DOHH2 (cell line): ENCODE measurements around the gene BMPER.

Experiments used
- H3F3A ChIP-seq: fragments of 200-600 bp; sonication (generic), shearing (Covaris generic); 2 replicates; pipeline ENCODE4 v1.6.0; 2016; ENCODE audit warnings: antibody characterized with exemption, mild to moderate bottlenecking; ENCODE audit not compliant: control insufficient read depth, insufficient read depth
- H3K27ac ChIP-seq: fragments of 200-600 bp; sonication (generic); 2 replicates; pipeline ENCODE4 v1.5.1; 2014; ENCODE audit warnings: low read depth, mild to moderate bottlenecking, low read length, moderate library complexity
- H3K27me3 ChIP-seq: fragments of 200-600 bp; sonication (generic); 2 replicates; pipeline ENCODE4 v1.6.1; 2014; ENCODE audit warnings: mild to moderate bottlenecking, low read length, mixed read lengths; ENCODE audit not compliant: control insufficient read depth
- H3K36me3 ChIP-seq: fragments of 200-600 bp; sonication (generic); 2 replicates; pipeline ENCODE4 v1.6.1; 2014; ENCODE audit warnings: mild to moderate bottlenecking, low read length, moderate library complexity, mixed read lengths; ENCODE audit not compliant: control insufficient read depth
- H3K4me1 ChIP-seq: fragments of 200-600 bp; sonication (generic); 2 replicates; pipeline ENCODE4 v1.6.1; 2014; ENCODE audit warnings: mild to moderate bottlenecking, low read length, mixed read lengths; ENCODE audit not compliant: control insufficient read depth
- H3K4me2 ChIP-seq: fragments of 200-600 bp; sonication (generic); 2 replicates; pipeline ENCODE4 v1.6.0; 2014; ENCODE audit warnings: mild to moderate bottlenecking, low read length, moderate library complexity
- H3K4me3 ChIP-seq: fragments of 200-600 bp; sonication (generic); 2 replicates; pipeline ENCODE4 v1.5.1; 2014; ENCODE audit warnings: mild to moderate bottlenecking, low read length, mixed read lengths
- H3K79me2 ChIP-seq: fragments of 200-600 bp; sonication (generic); 2 replicates; pipeline ENCODE4 v1.6.1; 2014; ENCODE audit warnings: mild to moderate bottlenecking, low read length, mixed read lengths; ENCODE audit not compliant: control insufficient read depth
- H3K9me2 ChIP-seq: fragments of 200-600 bp; sonication (generic); replicated peaks from 2 replicates; pipeline ENCODE4 v1.6.1; 2014; ENCODE audit warnings: mild to moderate bottlenecking, low read length, mixed read lengths; ENCODE audit not compliant: control insufficient read depth
- H3K9me3 ChIP-seq: fragments of 200-600 bp; sonication (generic); 2 replicates; pipeline ENCODE4 v1.6.1; 2014; ENCODE audit warnings: antibody characterized with exemption, low read length, mixed read lengths; ENCODE audit not compliant: control insufficient read depth, insufficient read depth
- H4K20me1 ChIP-seq: fragments of 200-600 bp; sonication (generic); 2 replicates; pipeline ENCODE4 v1.6.0; 2014; ENCODE audit warnings: low read depth, mild to moderate bottlenecking, antibody characterized with exemption, low read length, moderate library complexity; ENCODE audit not compliant: control insufficient read depth, insufficient read depth
- EZH2phosphoT487 ChIP-seq: fragments of 200-600 bp; sonication (generic); IDR thresholded peaks from 2 replicates; pipeline ENCODE4 v1.6.1; 2017; ENCODE audit warnings: borderline replicate concordance, mild to moderate bottlenecking, antibody characterized with exemption, low read length, moderate library complexity, mixed read lengths
- TF ChIP-seq, protein P1 (sequence below): fragments of 200-600 bp; sonication (generic); IDR thresholded peaks from one replicate; pipeline ENCODE4 v1.5.1; 2014; ENCODE audit warnings: antibody characterized with exemption, mild to moderate bottlenecking, low read depth, low read length; ENCODE audit not compliant: poor library complexity, severe bottlenecking

The BMPER gene

DNA sequence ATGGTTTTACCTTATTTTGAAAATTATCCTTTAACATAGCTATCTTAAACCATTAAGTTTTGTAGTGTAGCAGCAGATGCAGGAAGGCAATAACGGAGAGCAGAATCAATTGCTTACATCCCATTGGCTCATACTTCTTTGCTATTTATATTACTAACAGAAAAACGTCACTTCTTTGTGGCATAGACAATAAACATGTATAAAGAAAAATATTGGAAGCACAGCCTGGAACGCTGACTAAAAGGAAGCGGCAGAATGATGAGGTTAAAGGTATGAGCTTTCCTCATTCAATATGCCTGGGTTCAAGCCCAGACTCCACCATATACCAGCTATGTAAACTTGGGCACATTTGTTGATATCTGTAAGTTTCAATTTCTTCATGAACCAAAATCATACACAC lies 24.0 kb upstream of the BMPER start:
- Histone ChIP-seq H3K4me1 (no peaks in the 10 kb centered on the region), H3K36me3 (no peaks in the 10 kb centered on the region), H3K9me3 (no peaks in the 10 kb centered on the region), H3K4me2 (no peak overlapping the region), H4K20me1 (no peaks in the 10 kb centered on the region), H3K79me2 (no peaks in the 10 kb centered on the region), H3F3A (no peaks in the 10 kb centered on the region), H3K27ac (no peak overlapping the region), H3K4me3 (no peak overlapping the region), H3K9me2 (no peaks in the 10 kb centered on the region), H3K27me3 (no peaks in the 10 kb centered on the region)
- TF ChIP-seq, protein P1, sequence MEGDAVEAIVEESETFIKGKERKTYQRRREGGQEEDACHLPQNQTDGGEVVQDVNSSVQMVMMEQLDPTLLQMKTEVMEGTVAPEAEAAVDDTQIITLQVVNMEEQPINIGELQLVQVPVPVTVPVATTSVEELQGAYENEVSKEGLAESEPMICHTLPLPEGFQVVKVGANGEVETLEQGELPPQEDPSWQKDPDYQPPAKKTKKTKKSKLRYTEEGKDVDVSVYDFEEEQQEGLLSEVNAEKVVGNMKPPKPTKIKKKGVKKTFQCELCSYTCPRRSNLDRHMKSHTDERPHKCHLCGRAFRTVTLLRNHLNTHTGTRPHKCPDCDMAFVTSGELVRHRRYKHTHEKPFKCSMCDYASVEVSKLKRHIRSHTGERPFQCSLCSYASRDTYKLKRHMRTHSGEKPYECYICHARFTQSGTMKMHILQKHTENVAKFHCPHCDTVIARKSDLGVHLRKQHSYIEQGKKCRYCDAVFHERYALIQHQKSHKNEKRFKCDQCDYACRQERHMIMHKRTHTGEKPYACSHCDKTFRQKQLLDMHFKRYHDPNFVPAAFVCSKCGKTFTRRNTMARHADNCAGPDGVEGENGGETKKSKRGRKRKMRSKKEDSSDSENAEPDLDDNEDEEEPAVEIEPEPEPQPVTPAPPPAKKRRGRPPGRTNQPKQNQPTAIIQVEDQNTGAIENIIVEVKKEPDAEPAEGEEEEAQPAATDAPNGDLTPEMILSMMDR: no peak
- TF ChIP-seq EZH2phosphoT487: no peak

DNA sequence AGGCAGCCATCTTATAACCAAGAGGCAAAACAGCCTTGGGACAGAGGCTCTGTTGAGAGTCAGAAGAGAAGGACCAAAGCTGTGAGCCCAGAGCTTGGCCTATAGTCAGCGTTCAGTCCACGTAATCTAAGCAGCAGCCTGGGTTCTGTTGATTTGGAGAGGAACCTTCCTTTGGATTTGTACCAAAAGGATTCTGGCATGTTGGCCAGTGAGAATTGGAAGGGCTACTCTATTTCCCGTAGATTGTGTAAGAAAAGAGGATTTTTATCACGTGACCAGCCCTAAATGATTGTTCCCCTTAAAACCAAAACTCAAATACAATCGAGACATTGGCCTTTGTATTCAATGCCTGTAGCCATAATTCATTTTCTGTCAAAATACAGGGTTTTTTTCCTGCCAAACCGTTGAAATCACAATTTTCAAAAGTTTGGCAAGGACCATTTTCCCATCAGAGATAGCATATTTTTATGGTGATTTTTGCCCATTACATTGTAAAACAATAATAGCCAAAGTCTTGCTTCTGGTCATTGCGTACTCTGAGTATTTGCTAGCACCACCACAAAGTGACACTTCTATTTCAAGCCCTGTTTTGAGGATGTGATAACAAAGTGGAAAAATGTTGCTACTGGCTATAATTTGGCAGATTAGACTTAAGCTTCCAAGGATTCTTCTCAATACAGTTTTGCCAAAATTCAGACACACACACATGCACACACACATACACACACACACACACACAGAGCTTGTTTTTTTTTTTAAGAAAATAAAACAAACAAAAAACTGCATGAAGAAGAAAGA lies 23.1 kb upstream of the BMPER start:
- TF ChIP-seq EZH2phosphoT487: no peak
- TF ChIP-seq, protein P1: no peak
- Histone ChIP-seq H3K4me2 (no peak overlapping the region), H3K79me2 (no peaks in the 10 kb centered on the region), H3K4me1 (no peaks in the 10 kb centered on the region), H3K9me2 (no peaks in the 10 kb centered on the region), H3K27me3 (no peaks in the 10 kb centered on the region), H3K9me3 (no peaks in the 10 kb centered on the region), H3F3A (no peaks in the 10 kb centered on the region), H3K4me3 (no peak overlapping the region), H3K27ac (no peak overlapping the region), H3K36me3 (no peaks in the 10 kb centered on the region), H4K20me1 (no peaks in the 10 kb centered on the region)

DNA sequence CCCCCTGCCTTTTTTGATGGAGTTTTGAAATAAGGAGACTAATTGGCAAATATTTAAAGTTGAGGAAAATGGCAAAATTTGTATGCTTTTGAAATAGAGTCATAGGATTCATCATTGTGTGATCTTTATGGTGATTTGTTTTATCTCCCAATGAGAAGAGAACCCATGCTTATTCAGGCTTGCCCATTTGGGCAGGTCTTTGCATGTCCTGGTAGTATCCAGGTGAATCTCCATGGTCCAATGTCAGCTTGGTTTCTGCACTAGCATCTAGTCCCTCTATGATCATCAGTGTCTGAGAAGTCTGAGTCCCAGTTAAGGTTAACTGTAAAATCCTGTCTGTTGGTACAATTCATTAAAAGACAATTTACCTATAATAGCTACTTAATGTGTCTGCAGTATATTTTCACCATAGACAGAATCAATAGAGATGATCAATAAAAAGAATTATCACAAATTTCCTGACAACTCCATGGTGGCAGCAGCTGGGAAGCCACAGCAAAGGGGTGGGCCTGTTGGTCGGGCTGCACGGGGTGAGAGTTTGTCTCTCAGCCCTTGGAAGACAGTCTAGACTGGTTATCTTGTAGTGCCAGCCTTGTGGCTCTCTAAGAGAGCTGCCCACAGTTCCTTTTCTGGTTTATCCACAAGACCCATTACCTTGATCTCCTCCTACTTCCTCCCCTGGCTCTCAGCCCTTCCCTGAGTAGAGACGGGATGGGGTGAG lies 22.2 kb upstream of the BMPER start:
- H4K20me1 ChIP-seq: no peaks in the 10 kb centered on the region
- TF ChIP-seq, protein P1: no peak
- no peak for TF ChIP-seq EZH2phosphoT487
- no peaks in the 10 kb centered on the region for H3K27me3 ChIP-seq
- no peaks in the 10 kb centered on the region for H3K9me3 ChIP-seq
- no peaks in the 10 kb centered on the region for H3F3A ChIP-seq
- H3K9me2 ChIP-seq: no peaks in the 10 kb centered on the region
- H3K4me2 ChIP-seq: no peak overlapping the region
- no peak overlapping the region for H3K27ac ChIP-seq
- H3K36me3 ChIP-seq: no peaks in the 10 kb centered on the region
- no peak overlapping the region for H3K4me3 ChIP-seq
- H3K79me2 ChIP-seq: no peaks in the 10 kb centered on the region
- no peaks in the 10 kb centered on the region for H3K4me1 ChIP-seq
